Inflammatory macrophage treated with lipopolysaccharide for 1 hour (primary cell): ENCODE results near the gene MMS19.

ENCODE experiments used
- DNase-seq, 2 donors: peaks; one replicate each; pipeline ENCODE4 v3.0.0-alpha.2; 2020 to 2022

The MMS19 gene

DNA sequence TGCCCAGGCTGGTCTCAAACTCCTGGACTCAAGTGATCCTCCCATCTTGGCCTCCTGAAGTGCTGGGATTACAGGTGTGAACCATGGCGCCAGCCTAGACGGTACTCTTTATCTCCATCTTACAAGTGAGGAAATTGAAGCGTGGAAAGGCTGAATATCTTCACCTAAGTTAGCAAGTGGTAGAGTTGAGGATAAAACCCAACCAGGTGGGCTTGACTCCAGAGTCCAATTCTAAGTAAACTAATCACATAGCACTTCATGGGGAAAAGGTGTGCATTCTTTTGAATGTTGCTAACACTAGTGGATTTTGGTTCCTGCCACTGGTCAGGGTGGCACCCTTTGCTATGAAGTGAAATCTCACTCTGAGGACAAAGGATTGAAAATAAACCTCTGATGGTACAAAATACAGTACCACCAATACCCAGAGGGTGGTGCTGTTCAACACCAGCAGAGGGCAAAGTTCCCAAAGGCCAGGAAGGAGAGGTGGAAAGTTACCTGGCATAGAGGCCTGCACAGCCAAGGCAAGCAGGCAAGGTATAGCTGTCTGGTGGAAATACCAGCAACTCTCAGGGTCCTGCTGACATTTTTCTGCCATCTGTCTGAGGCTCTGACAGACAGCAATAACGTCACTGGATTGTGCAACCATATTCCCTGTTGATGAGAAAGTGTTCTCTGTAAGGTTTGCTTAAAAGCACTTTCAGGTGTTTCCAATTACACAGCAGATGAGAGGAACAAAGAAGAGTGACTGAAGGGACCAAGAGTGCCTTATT lies 34.7 kb downstream of the MMS19 start:
- DNase-seq, result peak; percentile 30 to 58

DNA sequence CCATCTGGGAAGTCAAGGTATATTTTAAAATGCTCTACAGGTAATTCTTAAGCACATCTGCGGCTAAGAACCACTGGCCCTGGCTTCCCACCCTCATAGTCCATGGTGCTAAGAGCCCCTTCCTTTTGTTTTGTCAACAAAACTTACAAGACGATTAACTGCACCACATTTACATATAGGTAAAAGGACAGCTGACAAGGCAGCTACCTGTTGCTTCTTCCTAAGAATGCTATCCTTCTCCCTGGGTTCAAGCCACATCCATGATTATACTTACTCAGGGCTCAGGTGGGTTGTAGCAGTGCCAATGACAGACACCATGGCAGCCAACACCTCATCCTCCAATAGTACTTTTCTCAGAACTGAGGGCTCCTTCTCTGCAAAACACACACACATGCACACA lies 35.9 kb downstream of the MMS19 start:
- DNase-seq, result no peak

GRCh38 chr10:97459933-97460332 lies 38.3 kb downstream of the MMS19 start:
- DNase-seq, result no peak

DNA sequence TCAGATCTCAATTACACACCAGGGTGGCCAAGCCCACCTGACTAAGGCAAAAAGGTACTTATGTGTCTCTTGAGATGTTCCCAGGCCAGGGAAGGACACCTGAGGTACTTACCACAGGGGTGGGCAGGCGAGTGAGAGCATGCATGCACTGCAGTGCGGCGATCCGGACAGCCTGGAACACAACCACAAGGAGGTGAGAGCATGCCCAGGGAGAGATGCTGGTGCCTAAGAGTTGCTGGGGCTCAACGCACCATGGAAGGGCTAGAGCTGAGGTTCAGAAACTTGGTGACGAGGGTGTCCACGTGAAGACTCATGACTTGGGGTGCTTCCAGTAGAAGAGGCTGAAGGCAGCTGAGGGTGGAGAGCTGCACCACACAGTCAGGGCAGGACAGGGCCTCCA lies 39.1 kb downstream of the MMS19 start:
- DNase-seq, result no peak

DNA sequence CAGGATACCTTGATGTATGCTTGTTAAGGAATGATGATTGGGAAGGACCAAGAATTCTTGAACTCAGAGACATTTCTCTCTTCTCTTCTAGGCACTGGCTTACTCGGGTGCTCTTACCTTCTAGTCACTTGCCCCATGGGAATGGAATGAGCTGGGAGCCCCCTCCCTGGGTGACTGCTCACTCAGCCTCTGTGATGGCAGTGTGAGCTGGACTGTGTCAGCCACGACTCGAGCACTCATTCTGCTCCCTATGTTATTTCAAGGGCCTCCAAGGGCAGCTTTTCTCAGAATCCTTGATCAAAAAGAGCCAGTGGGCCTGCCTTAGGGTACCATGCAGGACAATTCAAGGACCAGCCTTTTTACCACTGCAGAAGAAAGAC lies 41.5 kb downstream of the MMS19 start:
- DNase-seq, result no peak

GRCh38 chr10:97456034-97456685 lies 42.1 kb downstream of the MMS19 start:
- no peak for DNase-seq

- no peak for DNase-seq
Observed at GRCh38 chr10:97454330-97455036, 43.7 kb downstream of the MMS19 start.

DNA sequence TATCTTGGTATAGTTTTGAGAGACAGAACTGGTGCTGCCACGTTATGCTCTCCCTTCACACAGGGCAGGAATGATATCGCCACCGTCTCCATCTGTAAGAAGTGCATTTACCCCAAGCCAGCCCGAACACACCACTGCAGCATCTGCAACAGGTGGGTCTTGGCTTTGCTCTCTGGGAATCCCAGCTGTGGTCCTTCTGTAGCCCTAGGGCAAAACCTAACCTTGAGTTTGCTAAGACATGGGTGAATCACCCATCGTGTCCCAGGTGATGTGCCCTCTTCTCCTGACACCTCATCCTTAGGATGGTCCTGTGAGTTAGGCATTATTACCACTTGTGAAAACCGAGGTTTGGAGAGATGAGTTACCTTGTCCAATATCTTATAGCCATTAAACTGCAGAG lies 45.9 kb downstream of the MMS19 start:
- no peak for DNase-seq

DNA sequence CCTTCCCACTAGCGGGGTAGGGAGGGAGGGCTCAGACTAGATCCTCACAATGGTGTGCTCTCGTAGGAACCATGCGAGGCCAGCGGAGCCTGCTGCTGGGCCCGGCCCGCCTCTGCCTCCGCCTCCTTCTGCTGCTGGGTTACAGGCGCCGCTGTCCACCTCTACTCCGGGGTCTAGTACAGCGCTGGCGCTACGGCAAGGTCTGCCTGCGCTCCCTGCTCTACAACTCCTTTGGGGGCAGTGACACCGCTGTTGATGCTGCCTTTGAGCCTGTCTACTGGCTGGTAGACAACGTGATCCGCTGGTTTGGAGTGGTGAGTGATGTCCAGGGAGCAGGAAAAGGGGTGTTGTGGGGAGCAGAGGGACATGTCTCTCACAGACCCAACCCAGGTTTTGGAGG lies 46.6 kb downstream of the MMS19 start:
- DNase-seq, result no peak

DNA sequence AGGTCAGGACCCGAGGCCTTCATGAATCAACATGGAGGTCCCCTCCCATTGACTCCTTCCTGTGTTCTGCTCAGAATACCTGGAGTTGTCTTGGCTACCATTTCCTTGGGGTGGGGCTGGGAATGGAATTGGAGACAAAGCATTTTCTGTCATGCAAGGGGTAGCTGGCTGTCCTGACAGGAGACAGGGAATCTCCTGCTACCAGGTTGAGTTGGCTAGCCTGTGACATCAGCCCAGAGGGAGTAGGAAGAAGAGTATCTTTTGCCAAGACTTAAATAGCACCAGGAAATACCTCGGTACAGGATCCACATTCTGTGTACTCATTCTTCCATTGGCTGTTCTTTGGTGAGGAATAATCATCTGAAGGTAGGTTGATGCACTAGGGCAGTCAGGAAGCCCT lies 47.4 kb downstream of the MMS19 start:
- DNase-seq, result no peak

- peak; percentile 94 for DNase-seq
Observed at GRCh38 chr10:97445722-97446639, 52.2 kb downstream of the MMS19 start, which contains the start of the genes EXOSC1 and ZDHHC16. EXOSC1 (minus strand) TSS chr10:97446006; CDS start chr10:97445985, 21 bp downstream. ZDHHC16 (plus strand) TSS chr10:97446175; CDS start chr10:97451676, 5,501 bp downstream.

- DNase-seq, result no peak
Observed at GRCh38 chr10:97445357-97445721, 52.9 kb downstream of the MMS19 start.

DNA sequence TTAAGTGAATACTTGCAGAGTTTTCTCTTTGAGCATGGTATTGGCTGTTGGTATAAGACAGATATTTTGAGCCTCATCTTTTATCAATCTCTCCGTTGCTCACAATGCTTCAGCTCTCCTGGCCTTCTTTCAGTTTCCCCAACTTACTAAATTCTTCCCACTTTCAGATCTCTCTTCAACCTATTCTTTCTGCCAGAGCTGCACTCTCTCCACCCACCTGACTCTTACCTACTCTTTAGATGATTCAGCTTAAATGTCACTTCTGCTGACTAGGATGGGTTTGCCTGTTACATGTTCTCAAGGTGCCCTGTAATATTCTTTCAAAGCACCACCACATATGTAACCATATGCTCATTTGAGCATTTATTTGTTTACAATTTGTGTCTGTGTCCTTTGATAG lies 54.0 kb downstream of the MMS19 start:
- no peak for DNase-seq

GRCh38 chr10:97442277-97442676 lies 55.9 kb downstream of the MMS19 start:
- DNase-seq, result no peak

- no peak for DNase-seq
Observed at GRCh38 chr10:97435211-97435610, 63.0 kb downstream of the MMS19 start.

- DNase-seq, result no peak
Observed at GRCh38 chr10:97434557-97434956, 63.7 kb downstream of the MMS19 start.

DNA sequence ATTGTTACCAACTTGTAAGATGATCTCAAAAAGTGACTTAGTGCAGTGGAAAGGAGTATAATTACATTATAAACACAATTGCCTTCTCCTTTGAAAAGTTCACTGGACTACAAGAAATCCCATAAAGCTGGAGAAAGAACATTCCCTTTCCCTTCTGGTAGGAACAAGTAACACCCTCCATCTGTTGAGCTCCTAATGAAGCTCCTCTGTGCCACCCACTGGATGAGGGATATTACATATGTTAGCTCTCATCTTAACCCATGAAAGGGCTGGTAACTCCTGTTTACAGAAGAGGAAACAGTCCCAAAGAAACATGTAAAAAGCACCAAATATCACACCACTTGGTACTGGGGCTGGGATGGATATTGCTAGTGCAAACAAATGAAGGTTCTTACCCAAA lies 64.2 kb downstream of the MMS19 start:
- DNase-seq, result no peak

DNA sequence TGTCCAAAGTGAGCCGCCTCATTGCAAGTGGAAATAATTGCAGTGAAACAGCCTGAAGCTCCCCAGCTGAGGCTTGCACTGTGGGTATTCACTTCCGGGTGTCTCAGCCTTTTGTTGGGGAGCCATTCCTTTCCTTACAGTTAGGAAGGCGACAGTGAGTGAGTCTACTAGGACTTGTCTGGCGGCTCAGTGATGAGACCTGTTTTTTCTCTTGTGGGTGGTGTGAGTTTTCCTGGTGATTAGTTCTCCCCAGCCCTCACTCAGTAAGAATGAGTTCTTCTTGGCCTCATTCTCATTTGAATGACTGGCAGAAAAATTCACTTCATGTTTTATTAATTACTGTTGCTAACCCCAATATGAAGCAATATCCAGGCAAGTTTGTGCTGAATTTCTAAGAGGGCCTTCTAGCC lies 69.6 kb downstream of the MMS19 start:
- DNase-seq, result peak; percentile 18 to 43

DNA sequence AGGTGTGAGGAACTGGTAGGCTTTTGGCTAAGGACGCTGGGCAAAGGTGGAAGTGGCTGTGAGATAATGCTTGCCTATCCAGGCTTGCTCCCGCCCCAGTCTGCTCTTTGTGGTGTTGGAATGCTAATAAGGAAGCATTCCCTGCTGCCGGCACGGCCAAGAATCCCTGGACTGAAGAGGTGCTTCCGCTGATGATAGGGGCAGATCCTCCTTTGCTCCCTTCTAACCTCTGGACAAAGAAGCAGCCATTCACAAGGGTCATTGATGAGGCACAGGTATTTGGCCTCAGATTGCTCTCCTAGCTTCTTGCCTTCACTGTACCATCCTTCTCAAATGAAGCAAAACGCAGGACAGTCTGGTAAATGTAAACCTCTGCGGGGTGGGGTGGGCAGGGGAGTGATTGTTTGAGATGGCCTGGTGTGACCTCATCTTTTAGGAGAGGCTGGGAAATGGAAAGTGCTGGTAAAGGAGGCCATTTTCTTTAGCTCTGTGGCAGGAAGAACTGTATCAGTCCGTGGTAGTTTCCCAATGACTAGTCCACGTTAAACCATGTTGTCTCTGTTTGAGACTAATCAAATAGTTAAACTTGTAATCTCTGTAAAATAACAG lies 70.5 kb downstream of the MMS19 start:
- peak; percentile 29 to 52 for DNase-seq

DNA sequence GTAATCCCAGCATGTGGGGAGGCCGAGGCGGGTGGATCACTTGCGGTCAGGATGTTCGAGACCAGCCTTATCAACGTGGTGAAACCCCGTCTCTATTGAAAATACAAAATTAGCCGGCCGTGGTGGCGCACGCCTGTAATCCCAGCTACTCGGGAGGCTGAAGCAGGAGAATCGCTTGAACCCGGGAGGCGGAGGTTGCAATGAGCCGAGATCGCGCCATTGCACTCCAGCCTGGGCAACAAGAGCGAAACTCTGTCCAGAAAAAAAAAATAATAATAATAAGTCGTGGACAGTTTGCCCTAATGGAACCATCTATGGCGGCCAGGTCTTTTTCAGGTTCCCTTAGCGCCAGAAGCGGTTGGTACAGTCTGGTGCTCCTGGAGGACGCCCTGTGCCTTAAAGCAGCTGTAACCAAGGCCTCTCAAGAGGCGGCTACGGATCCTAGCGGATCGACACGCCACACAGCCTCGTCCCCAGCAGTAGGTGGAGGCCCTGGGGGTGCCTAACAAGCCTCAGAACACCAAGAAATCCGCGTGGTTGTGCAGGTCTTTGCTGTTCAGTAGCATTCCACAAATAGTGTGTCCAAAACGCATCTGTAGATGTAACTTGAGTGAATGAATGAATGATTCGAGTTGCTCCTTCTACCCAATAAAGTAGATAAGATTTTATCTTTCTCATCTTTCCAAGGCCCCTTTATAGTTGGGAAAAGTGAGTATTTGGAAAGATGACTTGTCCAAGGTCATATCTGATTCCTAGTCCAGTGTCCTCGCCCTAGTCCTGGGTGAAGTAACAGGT lies 71.2 kb downstream of the MMS19 start:
- no peak for DNase-seq
